Esophagus muscularis mucosa (tissue), 4 donors: Measurements from ENCODE around the gene RIT1.

Experiments
- CTCF ChIP-seq, 3 experiments: fragments of 200-600 bp in 2 of 3; fragments of 450-650 bp in 1 of 3; sonication (generic) in 2 of 3; IDR thresholded peaks; one replicate each; pipeline ENCODE4 v1.5.1; 2017 to 2019; ENCODE audit warnings: antibody characterized with exemption in 3 of 3, mild to moderate bottlenecking in 2 of 3, moderate library complexity in 1 of 3
- EP300 ChIP-seq: sonication (generic); formaldehyde crosslinking; IDR thresholded peaks from one replicate; pipeline ENCODE4 v1.6.1; 2017; ENCODE audit warnings: antibody characterized with exemption
- POLR2AphosphoS5 ChIP-seq, 2 donors: sonication (generic); formaldehyde crosslinking; IDR thresholded peaks; one replicate each; pipeline ENCODE4 v1.6.1; 2017; ENCODE audit warnings: antibody characterized with exemption in 2 of 2

DNA sequence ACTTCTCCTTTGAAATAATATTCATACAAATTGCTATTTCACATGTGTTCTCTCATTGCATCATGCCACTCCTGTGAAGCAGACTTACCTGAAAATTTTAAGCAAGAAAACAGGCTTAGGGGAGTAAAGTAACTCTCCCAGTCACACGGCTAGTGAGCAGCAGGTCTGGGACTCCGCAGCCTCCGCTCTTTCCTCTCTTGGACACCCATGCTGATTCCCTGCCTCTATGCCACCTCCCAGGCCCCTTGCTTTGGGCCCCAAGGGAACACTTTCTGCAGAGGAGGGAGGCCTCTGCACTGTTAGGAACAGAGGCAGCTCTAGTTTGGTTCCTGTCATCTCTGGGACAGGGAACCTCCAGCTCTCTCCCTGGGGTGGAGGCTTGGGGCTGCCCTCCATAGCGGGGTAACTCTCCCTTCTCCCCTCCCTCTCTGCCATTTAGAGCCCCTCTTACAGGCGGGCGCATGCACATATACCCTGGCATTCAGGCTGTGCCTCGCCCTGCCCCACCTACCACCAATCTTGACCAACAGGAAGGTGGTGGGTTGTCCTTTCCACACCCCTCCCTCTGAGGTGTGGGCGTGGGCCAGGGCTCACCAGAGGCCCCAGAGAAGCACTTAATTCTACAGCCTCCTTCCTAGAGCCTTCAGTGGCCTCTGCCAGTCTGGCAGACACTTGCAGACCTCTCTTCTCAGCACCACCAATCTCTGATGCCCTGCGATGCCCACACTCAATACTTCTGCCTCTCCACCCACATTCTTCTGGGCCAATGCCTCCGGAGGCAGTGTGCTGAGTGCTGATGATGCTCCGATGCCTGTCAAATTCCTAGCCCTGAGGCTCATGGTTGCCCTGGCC lies 30.1 kb upstream of the RIT1 start, which contains the start of gene RXFP4:
- TF ChIP-seq CTCF (IDR thresholded peaks at IDR 0.05), result no peak
- TF ChIP-seq POLR2AphosphoS5 (IDR thresholded peaks at IDR 0.05), result no peak
- TF ChIP-seq EP300, result no peak
